GM12865 (cell line): ENCODE measurements around the gene GTF2H2C.
"Not testable (repeated sequence)": the region's sequence is repeated elsewhere in the genome, so short reads cannot be mapped to it uniquely, and the experiment has no call there.

ENCODE experiments used
- DNase-seq: peaks from one replicate; pipeline ENCODE4 v3.0.0; 2010; ENCODE audit warnings: low read depth
- H3K4me3 ChIP-seq: 2 replicates; pipeline ENCODE4 v1.5.1; 2011; ENCODE audit warnings: mild to moderate bottlenecking, low read depth, low read length, control low read depth
- TF ChIP-seq, protein P1 (sequence below): IDR thresholded peaks from 2 replicates; pipeline ENCODE4 v1.5.1; 2011; ENCODE audit warnings: low read length, control low read depth, low read depth, inconsistent platforms; ENCODE audit not compliant: insufficient read depth; ENCODE audit errors: missing control alignments

GTF2H2C gene

DNA sequence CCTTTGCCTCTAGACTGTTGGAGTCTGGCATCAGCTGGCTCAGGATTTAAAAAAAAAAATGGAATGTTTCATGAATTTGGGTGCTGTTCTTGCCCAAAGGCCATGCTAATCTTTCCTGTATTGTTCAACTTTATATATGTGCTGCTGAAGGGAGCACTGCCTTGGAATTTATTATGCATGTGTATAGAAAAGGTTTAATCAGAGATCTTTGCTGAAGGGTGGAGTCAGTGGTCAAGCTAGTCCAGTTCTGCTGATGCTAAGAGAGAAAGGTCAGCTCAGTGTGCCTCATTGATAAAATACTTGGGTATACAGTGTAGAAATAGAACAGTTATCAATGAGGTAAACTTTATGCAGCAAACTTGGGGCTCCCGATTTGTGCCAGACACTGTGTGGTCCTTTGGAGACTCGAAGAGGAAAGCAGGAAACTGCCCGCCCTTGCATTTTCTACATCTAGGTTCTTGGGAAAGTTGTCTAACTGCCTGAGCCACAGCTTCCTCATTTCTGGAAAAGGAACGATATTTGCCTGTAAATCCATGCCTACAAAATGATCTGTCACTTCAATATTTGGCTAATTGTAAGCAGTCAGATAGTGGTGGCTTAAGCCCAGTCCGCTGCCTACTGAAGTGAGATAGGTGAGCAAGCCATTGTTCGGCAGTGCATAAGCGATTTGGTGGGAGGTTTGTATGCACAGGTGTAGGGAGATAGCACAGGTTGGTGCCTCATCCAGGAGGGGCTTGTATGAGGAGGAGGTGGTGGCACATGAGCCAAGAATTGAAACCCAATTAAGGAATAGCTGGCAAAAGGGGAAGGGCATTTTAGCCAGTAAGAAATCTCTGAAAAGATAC is 29.2 kb upstream of the GTF2H2C start:
- TF ChIP-seq, protein P1, sequence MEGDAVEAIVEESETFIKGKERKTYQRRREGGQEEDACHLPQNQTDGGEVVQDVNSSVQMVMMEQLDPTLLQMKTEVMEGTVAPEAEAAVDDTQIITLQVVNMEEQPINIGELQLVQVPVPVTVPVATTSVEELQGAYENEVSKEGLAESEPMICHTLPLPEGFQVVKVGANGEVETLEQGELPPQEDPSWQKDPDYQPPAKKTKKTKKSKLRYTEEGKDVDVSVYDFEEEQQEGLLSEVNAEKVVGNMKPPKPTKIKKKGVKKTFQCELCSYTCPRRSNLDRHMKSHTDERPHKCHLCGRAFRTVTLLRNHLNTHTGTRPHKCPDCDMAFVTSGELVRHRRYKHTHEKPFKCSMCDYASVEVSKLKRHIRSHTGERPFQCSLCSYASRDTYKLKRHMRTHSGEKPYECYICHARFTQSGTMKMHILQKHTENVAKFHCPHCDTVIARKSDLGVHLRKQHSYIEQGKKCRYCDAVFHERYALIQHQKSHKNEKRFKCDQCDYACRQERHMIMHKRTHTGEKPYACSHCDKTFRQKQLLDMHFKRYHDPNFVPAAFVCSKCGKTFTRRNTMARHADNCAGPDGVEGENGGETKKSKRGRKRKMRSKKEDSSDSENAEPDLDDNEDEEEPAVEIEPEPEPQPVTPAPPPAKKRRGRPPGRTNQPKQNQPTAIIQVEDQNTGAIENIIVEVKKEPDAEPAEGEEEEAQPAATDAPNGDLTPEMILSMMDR = no peak
- DNase-seq = no peak
- no peak overlapping the region for H3K4me3 ChIP-seq

DNA sequence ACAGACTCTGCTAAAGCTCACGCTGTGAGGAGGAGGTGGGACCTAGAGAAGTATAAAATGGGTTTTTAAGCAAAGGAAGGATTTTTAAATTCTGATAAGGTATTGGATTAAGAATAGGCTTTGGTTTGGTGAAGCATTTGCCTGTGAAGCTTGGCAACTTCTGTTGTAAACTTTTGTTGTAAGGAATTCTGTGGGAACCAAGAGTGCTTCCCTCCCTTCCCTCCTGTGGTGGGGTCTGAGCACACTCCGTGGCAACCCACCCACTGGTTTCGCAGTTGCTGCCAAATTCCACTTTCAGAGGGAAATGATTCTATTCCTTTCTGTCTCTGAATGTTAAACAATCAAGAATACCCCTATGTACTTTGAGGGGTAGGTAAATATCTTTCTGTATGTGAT is 28.6 kb upstream of the GTF2H2C start:
- TF ChIP-seq, protein P1 = no peak
- no peak overlapping the region for H3K4me3 ChIP-seq
- no peak for DNase-seq

DNA sequence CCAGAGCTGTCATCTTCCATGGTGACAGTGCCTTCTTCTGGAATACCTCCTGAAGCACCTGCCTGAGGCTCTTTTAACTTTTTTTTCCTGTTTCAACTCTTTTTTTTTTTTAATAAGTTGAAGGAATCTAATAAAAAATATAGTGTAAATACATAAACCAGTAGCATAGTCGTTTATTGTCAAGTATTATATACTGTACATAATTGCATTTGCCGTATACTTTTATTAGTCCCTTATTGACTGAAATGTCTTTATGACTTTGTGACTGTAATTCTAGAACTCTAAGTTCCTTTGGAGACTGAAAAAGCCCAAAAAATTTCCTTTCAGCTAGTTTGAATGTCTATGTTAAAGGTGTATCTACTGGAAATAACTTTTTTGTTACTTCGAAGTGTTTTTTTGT is 22.1 kb upstream of the GTF2H2C start:
- not testable (repeated sequence) for H3K4me3 ChIP-seq, DNase-seq

DNA sequence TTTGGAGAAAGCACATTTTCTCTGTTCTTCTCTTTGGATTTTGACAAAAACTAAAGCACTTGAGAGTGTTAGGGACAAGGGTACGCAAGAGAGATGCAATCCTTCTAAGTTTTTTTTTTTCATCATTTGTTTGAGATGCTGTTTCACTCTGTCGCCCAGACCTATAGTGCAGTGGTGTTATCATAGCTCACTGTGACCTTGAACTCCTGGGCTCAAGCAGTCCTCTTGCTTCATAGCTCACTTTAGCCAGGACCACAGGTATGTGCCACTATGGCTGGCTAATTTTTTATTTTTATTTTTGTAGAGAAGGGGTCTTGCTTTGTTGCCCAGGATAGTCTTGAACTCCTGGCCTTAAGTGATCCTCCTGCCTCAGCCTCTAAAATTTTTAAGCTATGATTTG is 21.3 kb upstream of the GTF2H2C start:
- DNase-seq, H3K4me3 ChIP-seq: not testable (repeated sequence)

DNA sequence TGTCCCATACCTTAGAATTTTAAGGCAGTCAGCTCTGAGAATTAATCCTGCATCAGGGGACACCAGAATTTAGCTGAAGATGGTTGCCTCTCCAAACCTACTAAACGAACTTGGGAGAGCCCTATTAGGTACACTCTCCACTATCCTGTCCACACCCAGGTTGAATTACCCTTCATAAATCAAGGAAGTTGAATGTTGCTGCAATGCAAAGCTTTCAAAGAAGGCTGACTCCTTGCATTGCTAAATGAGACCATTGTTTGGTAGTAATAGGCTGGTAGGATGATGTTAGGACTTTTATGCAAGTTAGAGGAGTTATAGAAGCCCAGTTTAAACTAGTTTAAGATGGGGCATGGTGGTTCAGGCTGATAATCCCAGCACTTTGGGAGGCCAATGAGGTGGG is 18.6 kb upstream of the GTF2H2C start:
- DNase-seq, H3K4me3 ChIP-seq: not testable (repeated sequence)

DNA sequence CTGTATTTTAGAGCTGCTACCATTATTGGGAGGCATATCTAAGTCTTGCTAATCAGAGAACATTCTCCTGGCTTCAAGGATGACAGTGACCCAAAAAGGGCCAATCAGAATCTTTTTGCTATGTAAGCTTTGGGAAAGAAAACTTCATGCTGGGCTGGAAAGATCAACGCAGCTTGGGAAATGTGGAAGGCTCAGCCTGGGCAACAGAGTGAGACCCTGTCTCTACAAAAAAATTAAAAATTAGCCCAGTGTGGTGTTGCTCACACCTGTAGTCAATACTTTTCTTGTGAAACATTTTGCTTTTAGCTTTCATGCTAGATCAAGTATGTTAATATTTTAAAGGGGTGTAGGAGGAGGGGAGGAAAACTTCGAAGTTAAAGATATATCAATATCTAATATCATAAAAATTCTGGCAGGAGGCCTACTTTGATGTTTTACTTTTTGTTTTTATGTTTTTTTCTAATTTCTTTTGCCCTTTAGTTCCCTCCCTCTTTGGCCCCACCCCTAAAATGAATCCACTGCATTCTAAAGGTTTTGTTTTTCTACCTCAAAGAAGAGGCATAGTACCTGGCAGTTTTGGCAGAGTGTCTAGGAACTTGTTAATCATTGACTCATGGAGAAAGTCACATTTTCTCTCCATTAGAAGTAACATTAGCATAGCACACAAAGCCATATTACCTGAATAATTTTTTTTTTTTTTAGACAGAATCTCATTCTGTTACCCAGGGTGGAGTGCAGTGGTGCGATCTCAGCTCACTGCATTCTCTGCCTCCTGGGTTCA is 17.0 kb upstream of the GTF2H2C start:
- not testable (repeated sequence) for DNase-seq, H3K4me3 ChIP-seq

DNA sequence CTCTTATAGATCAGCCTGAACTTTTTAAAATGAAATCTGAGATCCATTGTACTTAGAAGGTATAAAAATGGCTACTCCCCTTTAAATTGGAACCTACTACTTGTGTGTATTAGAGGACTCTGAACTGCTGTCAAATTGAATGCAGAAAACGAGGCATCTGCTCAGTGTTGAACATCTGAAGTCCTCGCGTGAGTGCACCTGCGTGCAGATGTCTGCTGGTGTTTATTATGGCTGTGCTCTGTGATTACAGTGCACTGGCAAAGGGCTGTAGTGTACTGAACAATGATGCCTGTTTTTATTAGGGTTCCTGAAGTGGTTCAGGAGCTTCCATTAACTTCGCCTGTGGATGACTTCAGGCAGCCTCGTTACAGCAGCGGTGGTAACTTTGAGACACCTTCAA is 15.4 kb upstream of the GTF2H2C start:
- not testable (repeated sequence) for DNase-seq, H3K4me3 ChIP-seq

DNA sequence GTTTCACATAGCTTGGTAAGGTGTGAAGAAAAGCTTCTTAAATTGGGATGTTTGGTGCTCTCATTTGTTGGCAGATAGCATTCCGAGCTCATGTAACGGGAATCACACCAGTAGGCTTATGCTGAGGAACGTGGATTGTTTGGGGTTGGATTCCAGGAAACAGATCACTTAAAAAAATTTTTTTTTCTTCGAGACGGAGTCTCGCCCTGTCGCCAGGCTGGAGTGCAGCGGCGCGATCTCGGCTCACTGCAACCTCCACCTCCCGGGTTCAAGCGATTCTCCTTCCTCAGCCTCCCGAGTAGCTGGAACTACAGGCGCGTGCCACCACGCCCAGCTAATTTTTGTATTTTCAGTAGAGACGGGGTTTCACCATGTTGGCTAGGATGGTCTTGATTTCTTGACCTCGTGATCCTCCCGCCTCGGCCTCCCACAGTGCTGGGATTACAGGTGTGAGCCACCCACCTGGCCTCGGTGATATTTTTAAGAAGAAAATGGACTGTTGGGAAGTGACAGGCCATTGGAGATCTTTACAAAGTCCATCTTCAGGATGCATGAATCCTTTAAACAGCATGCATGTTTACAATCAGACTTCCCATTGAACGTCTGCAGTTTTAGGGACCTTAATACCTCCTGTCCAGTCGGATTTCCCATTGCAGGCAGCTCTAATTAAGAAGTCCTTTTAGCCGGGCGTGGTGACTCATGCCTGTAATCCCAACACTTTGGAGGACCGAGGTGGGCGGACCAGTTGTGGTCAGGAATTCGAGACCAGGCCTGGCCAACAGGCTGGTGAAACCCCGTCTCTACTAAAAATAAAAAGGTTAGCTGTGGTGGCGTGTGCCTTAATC is 818 bp downstream of the GTF2H2C start:
- not testable (repeated sequence) for DNase-seq
- H3K4me3 ChIP-seq = peak overlapping the region; percentile 52

DNA sequence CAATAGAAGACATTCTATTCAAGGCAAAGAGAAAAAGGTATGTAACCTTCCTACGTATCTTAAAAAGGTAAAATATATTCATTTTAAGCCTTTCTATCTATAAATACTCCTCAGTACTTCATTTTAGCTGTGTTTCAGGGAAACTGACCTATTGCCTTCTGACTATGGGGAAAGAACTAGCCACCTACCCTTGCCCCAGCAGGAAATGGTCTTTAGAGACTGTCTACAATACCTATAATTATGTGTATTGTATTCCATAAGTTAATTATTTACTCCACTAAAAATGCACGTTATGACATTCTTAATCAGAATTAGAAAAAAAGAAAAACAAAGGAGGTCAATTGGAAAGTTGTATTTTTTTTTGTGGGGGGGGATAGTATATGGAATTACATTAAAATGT is 6.2 kb downstream of the GTF2H2C start:
- H3K4me3 ChIP-seq, DNase-seq: not testable (repeated sequence)

DNA sequence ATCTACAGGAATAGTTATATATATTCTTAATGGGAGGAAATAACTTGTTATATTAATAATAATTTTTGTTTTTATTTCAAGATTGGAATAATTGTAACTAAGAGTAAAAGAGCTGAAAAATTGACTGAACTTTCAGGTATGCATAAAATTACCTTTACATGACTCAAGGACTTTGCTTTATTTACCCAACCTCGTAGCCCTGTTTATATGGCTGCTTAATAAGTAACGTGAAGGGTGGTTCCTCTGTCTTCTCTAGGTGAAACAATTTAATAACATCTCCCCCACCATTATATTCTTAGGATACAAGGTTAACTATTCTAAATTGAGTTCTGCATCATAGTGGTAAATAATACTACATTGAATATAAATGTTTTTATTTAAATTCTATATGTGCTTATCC is 8.1 kb downstream of the GTF2H2C start:
- not testable (repeated sequence) for DNase-seq, H3K4me3 ChIP-seq

DNA sequence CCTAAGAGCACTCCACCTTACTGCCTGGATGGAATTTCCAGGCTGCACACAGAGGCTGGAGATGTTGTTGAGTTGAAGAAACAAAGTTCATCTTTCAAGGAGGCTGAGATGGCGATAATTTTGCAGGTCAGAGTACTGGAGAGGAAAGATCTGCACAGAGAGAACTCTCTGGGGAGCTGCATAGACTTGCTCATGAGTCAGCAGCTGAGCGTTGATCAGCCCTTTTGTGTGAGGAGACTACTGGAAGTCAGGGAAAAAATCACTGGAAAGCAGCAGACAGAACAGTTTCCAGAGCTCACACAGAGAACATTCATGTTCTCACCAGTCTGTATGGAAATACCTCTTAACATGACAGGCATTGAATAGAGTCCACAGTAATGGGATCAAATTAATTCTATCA is 23.4 kb downstream of the GTF2H2C start:
- not testable (repeated sequence) for DNase-seq, H3K4me3 ChIP-seq

DNA sequence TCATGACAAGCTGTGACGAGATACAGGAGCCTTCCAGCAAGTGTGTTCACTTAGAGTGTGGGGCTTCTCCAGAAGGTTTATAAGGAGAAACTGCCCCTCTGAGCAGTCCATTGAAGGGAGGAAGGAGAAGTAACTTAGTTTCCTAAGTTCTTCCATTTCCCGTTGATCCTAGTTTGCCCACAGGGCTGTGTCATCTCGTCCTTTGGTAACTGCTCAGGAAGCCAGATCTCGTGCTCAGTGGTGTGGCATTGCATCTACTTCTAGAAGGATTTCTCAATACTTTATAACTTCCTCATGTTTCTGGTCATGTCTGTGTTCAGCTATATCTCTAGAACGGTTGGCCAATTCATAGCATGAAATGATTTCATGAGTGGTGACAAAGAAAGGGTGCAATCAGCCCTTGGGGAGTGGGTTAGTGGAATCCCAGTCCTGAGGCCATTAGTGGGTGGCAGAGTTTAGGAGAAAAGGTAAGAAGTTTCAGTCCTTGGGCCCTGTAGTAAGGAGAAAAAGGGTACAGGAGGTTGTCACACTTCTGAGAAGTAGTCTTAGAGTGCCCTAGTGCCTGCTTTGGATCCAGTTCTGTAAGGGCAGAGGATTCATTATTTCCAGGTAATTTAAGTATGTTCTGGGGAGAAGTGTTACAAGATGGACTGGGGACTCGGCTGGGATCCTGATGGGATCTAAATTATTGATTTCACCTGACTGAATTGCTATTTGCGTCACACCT is 36.3 kb downstream of the GTF2H2C start:
- not testable (repeated sequence) for H3K4me3 ChIP-seq, DNase-seq

DNA sequence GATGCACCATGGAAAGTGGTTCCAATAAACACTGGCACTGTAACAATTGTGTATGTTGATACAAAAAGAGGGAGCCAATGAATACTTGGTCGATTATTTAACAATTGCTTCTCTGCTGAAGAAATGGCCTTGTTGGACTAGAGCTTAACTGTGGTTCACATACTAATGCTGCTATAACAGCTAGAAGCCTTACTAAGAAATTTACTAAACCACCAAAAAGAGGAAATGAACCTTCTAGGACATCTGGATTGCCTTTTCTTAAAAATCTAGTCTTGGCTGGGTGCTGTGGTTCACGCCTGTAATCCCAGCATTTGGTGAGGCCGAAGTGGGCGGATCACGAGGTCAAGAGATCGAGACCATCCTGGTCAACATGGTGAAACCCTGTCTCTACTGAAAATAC is 42.0 kb downstream of the GTF2H2C start:
- H3K4me3 ChIP-seq, DNase-seq: not testable (repeated sequence)

DNA sequence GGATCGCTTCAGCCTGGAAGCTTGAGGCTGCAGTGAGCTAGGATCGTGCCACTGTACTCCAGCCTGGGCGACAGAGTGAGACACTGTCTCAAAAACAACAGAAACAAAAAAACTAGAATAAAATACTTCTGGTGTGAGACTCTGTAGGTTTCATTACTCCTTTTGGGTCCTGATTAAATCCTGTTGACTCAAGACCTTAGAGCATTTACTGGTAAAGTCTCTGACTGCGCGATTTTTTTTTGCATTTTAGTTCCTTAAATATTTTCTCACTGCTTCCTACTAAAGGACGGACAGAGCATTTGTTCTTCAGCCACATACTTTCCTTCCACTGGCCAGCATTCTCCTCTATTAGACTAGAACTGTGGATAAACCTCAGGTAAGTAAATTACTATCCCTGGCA is 46.8 kb downstream of the GTF2H2C start:
- H3K4me3 ChIP-seq, DNase-seq: not testable (repeated sequence)

DNA sequence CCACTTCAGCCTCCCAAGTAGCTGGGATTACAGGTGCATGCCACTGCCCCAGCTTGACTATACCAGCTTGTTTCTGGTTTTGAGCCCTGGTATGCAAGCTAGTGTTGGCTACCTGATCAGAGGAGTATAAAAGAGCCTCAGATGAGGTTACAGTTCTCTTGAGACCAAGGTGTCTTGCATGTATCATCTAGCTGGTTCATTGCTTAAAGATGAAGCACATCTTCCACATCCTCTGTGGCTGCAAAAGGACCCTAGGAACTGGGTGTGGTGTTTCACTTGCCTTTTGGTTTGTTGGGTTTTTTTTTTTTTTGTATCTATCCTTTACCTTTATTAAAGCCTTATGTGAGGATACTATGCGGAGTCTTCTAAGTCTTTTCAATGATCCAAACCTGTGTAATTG is 47.8 kb downstream of the GTF2H2C start:
- H3K4me3 ChIP-seq = not testable (repeated sequence)

More for the DNA sequence above, 47.8 kb downstream of the GTF2H2C start:
- not testable (repeated sequence) for DNase-seq
